ENCODE measurements around the gene TCEANC. TPM values are rescaled to one million over a fixed set of nuclear protein-coding genes. Genes with fewer than 3 reads are reported as not detected.
"Not testable (repeated sequence)": the region's sequence is repeated elsewhere in the genome, so short reads cannot be mapped to it uniquely, and the experiment has no call there.

TCEANC gene
- total RNA-seq, 1 experiment from 2014 or later: 0.53 TPM

DNA sequence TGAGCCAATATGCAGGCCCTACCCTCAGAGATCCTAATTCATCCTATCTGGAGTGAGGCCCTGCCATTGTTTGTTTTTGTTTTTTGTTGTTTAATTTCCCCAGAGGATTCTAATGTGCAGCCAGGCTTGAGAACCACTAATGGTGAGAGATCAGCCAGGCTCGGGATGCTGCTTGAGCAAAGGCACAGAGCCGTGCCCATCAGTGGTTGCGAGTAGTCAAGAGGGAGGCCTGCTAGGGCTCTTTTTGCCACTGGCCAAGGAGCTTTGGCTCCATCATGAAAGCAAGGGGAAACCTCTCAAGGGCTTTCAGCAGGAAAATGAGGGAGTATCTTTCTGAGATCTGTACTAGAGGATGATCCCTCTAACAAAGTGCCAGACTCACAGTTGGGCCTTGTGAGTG lies 2.7 kb downstream of the TCEANC start:
- no peak for DNase-seq (ENCODE audit: low spot score)

DNA sequence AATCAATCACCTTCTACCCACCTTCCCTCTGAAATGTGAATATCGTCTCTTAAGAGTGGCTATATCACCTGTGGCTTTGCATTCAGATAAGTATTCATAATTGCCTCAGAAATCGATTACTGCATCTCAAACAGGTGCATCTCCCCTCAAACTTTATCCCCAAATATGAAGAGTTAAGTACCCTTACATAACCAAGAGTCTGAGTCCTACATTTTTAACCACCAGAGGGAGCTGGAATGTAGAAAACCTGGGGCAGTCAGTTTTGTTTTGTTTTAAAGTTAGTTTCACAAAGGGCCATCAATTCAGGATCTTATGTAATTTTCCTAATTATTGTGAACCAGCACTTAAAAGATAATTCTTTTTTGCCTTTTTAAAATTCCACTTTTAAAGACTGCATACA lies 5.7 kb downstream of the TCEANC start:
- peak; percentile 72 for DNase-seq (ENCODE audit: low spot score)

- DNase-seq (ENCODE audit: low spot score): peak; percentile 8
These were observed 6.1 kb downstream of the TCEANC start for GRCh38 chrX:13659063-13659462.

- no peak for DNase-seq (ENCODE audit: low spot score)
These were observed 8.9 kb downstream of the TCEANC start for GRCh38 chrX:13661735-13662288.

DNA sequence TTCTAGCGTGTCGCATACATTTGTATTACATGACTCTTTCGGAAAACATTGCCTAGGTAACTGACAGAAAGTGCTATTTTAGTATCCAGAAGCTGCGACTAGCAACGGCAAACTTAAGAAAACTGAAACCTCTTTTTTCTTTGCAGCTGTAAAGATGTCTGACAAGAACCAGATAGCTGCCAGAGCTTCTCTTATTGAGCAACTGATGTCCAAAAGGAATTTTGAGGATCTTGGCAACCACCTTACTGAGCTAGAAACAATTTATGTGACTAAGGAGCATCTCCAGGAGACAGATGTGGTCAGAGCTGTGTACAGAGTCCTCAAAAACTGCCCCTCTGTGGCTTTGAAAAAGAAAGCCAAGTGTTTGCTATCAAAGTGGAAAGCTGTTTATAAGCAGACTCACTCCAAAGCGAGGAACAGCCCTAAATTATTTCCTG lies 9.4 kb downstream of the TCEANC start:
- no peak for DNase-seq (ENCODE audit: low spot score)

- DNase-seq (ENCODE audit: low spot score): no peak
These were observed 11.1 kb downstream of the TCEANC start for GRCh38 chrX:13664020-13664419.

DNA sequence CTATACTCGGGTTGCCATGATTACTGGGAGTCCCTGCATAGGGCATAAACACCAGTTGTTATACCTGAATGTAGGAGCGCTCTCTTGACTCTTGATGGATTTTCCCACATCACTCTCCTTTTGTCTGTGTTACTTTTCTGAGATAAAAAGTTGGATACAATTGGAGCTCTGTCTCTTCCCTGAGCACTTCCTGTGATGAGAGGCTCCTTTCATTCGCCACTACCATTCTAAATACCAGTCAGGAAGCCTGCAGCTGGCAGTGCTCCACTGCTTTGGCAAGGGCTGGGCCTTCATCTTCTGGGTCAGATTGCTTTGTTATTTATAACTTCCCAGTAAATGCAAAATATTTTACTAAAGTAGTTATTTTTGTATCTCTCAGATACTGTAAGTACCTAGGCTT lies 13.9 kb downstream of the TCEANC start:
- no peak for DNase-seq (ENCODE audit: low spot score)

DNA sequence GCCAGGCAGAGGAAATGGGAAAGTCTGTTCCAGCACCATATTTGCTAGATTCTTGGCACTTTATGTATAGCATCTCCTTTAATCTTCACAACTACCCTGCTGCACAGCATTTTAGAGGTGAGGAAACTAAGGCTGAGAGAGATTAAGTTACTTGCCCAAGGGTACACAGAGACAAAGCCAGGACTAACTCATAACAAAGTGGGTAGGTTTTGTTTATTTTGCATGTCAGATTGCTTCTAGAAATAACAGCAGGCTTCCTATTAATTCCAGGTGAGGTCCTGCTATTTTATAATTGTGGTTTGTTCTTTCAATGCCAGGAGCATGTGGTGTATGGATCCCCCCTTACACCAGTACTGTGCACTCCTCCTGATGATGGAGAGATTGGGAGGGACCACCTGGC lies 15.0 kb downstream of the TCEANC start:
- no peak for DNase-seq (ENCODE audit: low spot score)

DNA sequence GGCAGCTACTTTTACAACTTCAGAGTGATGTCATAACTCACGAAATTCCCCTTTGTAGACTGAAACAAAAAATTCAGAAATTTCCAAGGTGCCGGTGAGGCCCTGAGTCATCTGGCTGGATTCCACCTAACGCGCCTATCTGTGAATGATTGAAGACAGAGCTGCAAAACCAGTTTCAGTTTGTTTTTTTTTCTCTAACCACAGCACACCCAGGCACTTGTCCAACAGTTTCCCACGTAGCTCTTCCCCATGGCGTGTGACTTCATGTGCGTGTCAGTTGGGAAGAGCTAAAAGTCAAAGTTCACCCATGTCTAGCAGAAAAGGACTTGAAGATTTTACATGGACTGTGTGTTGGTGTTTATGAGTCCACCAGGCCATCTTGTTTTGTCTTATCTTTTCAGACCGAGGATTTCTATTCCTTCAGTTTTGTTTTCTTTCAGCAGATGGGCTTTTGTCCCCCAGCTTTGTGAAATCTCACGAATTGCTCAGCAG lies 16.4 kb downstream of the TCEANC start:
- peak; percentile 93 for DNase-seq (ENCODE audit: low spot score)

DNA sequence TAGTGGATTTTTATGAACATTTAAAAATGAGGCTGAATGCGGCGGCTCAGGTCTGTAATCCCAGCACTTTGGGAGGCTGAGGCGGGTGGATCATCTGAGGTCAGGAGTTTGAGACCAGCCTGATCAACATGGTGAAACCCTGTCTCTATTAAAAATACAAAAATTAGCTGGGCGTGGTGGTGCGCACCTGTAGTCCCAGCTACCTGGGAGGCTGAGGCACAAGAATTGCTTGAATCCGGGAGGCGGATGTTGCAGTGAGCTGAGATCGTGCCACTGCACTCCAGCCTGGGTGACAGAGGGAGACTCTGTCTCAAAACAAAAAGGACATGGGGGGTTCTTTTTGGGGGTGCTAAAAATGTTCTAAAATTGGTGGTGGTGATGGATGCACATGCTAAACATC lies 16.8 kb downstream of the TCEANC start:
- DNase-seq (ENCODE audit: low spot score): not testable (repeated sequence)

GRCh38 chrX:13670197-13670596 lies 17.3 kb downstream of the TCEANC start:
- DNase-seq (ENCODE audit: low spot score): no peak

GRCh38 chrX:13673016-13673415 lies 20.1 kb downstream of the TCEANC start:
- DNase-seq (ENCODE audit: low spot score): no peak

DNA sequence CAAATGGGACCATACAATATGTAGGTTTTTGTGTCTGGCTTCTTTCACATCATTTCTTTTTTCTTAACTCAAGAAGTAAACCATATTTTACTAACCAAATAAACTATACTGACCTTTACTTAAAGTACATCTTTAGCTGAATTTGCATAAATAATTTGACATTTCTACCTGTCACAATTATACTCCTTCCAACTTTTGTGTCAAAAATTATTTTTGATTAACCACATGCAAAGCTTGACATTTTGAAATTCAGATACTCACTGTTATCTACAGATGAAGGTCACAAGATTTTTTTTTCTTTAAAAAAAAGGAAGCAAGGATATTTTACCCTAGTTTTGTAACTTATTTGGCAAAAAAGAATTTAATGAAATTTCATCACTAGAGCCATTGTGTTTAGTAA lies 23.9 kb downstream of the TCEANC start:
- no peak for DNase-seq (ENCODE audit: low spot score)

- DNase-seq (ENCODE audit: low spot score): not testable (repeated sequence)
These were observed 26.8 kb downstream of the TCEANC start for GRCh38 chrX:13679700-13680099.

DNA sequence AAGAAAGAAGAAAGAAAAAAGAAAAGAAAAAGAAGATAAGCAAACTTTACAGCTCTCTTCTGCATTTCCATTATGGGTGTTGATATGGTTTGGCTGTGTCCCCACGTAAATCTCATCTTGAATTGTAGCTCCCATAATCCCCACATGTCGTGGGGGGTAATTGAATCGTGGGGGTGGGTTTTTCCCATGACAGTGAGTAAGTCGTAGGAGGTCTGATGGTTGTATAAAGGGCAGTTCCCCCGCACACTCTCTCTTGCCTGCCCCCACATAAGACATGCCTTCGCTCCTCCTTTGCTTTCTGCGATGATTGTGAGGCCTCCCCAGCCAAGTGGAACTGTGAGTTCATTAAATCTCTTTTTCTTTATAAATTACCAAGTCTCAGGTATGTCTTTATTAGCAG lies 28.7 kb downstream of the TCEANC start:
- no peak for DNase-seq (ENCODE audit: low spot score)

- DNase-seq (ENCODE audit: low spot score): no peak
These were observed 31.4 kb downstream of the TCEANC start for GRCh38 chrX:13684361-13684760.

DNA sequence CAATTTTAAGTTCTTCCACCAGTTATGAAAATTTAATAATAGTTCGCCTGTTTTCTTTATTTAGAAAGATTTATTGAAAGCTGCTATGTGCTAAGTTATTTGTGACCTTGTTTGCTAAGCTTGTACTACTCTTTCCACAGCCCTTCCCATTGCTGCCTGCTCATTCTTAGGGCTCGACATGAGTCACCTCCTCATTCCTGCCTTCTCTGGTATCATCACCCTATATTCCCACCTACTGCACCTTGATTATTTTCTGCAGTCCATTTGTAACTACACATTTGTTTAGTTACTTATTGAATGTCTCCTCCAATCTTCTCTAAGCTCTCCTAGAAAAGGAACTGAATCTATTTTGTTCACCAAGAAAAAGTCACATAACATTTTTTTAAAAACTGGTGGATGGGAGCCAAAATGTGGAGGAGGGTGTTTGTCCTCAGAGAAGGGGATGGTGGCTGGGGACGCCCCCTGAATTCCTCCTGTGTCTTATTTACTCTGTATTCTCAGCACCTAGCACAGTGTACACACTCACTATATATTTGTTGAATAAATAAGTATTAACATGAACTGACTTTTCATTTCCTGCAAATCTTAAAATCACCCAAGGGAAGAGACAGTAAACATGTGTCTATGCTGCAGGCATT lies 32.3 kb downstream of the TCEANC start:
- no peak for DNase-seq (ENCODE audit: low spot score)

GRCh38 chrX:13687203-13687602 lies 34.3 kb downstream of the TCEANC start:
- DNase-seq (ENCODE audit: low spot score): no peak

DNA sequence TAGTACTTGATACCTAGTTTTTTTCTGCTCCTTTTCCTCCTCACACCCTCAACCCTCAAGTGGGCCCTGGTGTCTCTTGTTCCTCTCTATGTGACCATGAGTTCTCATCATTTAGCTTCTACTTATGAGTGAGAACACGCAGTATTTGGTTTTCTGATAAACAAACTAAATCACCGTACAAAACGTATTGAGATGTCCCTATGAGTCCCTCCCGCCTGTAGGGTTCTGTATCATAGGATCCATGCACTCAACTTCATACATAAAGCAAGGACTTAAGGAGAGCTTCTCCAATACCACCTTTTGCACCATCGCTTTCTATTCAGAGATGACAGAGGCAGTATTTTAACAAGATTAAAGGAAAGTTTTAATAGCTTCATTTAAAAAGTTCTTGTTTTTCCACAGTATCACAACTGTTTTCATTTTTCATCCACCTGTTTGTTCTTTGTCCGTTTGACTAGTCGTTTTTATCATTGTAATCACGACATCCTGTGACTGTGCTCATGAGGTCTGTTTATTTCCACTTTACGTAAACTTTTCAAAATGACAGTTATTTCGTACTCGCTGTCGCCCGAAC lies 35.5 kb downstream of the TCEANC start:
- DNase-seq (ENCODE audit: low spot score): peak; percentile 27

DNA sequence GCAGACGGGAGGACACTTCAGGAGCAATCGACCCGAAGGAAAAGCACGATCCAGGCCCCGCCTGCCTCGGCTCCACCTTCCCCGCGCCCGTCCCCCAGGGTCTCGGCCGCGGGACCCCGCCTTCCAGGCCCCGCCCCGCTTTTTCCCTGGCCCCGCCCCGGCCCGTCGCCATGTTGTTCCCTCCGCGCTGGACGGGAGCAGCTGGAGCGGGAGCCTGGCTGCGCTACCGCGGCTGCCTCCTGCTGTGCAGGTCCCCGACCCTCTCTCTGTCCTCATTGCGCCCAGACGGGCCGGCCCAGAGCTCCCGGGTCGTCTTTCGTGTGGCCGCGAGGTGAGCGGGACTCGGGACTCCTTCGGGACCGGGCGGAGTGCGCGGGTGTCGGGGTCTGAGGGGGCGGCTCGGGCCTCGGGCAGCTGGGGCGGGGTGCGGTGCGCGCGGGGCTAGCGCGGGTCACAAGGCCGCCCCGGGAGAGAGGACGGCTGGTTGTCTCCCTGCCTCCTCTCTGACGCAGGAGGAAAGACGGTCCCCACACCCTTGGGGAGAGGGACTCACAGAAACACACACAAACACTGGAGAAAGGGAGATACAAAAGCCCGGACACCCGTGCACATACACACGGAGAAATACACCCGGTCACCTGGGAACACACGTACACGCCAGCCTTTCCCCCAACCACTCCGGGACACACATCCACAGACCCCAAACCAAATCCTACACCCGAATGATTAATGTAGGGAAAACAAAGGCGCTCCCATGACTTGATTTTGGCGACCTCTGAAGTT lies 36.2 kb downstream of the TCEANC start, which contains the start of gene RAB9A:
Gene RAB9A (plus strand): TSS at position 171 of the 783 bp plus-strand sequence. CDS start 19,619 bp downstream, outside the sequence.
- peak; percentile 45 for DNase-seq (ENCODE audit: low spot score)

DNA sequence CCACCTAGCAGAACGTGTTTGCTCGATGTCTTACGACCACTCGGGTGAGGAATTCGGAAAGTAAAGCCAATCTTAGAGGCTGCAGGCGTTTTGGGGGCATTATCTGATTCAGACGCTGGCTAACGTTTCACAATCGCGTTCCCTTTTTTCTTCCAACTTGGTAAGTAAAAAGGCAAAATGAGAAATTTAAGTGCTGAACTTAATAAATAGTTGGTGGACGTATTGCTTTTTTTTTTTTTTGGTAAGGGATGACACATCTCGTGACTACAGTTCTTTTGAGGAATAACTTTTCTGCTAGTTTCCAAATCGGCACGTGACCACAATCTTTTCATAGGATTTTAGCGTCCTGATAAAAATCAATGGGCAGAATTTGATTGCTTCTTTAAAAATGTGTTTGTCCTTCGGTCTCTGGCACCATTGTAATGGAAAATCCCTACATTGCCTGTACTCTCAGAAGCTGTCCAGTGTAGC lies 36.8 kb downstream of the TCEANC start:
- no peak for DNase-seq (ENCODE audit: low spot score)

- DNase-seq (ENCODE audit: low spot score): peak; percentile 20
These were observed 37.9 kb downstream of the TCEANC start for GRCh38 chrX:13690836-13691235.
